Mucosa of rectum (tissue), 2 donors: ENCODE results near the gene MAPKAPK3.
"Not testable (repeated sequence)": the region's sequence is repeated elsewhere in the genome, so short reads cannot be mapped to it uniquely, and the experiment has no call there.

Experiments used
- H3K27ac ChIP-seq, 2 donors: one replicate each; pipeline ENCODE4 v1.7.0; 2013; ENCODE audit warnings: inconsistent platforms in 2 of 2, low read depth in 2 of 2, low read length in 2 of 2
- H3K27me3 ChIP-seq, 2 donors: one replicate each; pipeline ENCODE4 v1.7.0; 2013; ENCODE audit warnings: low read length in 2 of 2; ENCODE audit not compliant: control insufficient read depth in 2 of 2, insufficient read depth in 2 of 2
- H3K36me3 ChIP-seq, 2 donors: one replicate each; pipeline ENCODE4 v1.7.0; 2013; ENCODE audit warnings: low read length in 2 of 2; ENCODE audit not compliant: control insufficient read depth in 2 of 2, insufficient read depth in 2 of 2
- H3K4me1 ChIP-seq, 2 donors: one replicate each; pipeline ENCODE4 v1.7.0; 2013; ENCODE audit warnings: low read length in 2 of 2, mild to moderate bottlenecking in 1 of 2; ENCODE audit not compliant: control insufficient read depth in 2 of 2, insufficient read depth in 2 of 2
- H3K4me3 ChIP-seq, 2 donors: one replicate each; pipeline ENCODE4 v1.7.0; 2013; ENCODE audit warnings: low read length in 2 of 2
- H3K9ac ChIP-seq, 2 donors: one replicate each; pipeline ENCODE4 v1.7.0; 2013; ENCODE audit warnings: low read length in 2 of 2, low read depth in 1 of 2, mild to moderate bottlenecking in 1 of 2
- H3K9me3 ChIP-seq, 2 donors: one replicate each; pipeline ENCODE4 v1.7.0; 2013; ENCODE audit warnings: low read length in 2 of 2; ENCODE audit not compliant: control insufficient read depth in 2 of 2
- donor health status: healthy.
- donor health status: Normal muscosa, but diverticular disease.

Gene MAPKAPK3

GRCh38 chr3:50675179-50676030, 58.5 kb downstream of the MAPKAPK3 start:
- Histone ChIP-seq H3K36me3 (no peaks in the 10 kb centered on the region), H3K4me1 (peaks cover 0 to 3% of the 10 kb centered on the region in 2 donors), H3K4me3 (peak overlapping the region in 1 of 2 donors; percentile 40), H3K27me3 (peaks cover 31 to 40% of the 10 kb centered on the region in 2 donors), H3K9me3 (no peaks in the 10 kb centered on the region), H3K27ac (no peak overlapping the region), H3K9ac (no peak overlapping the region)

GRCh38 chr3:50676031-50676705, 59.2 kb downstream of the MAPKAPK3 start:
- H3K36me3 ChIP-seq = no peaks in the 10 kb centered on the region
- H3K9ac ChIP-seq = no peak overlapping the region
- H3K9me3 ChIP-seq = no peaks in the 10 kb centered on the region
- no peak overlapping the region for H3K4me3 ChIP-seq
- no peak overlapping the region for H3K27ac ChIP-seq
- H3K4me1 ChIP-seq = peaks cover 0 to 3% of the 10 kb centered on the region in 2 donors
- peaks cover 35 to 40% of the 10 kb centered on the region in 2 donors for H3K27me3 ChIP-seq

- H3K36me3 ChIP-seq = no peaks in the 10 kb centered on the region
- no peak overlapping the region for H3K27ac ChIP-seq
Measured at GRCh38 chr3:50687127-50687751, 70.3 kb downstream of the MAPKAPK3 start.

GRCh38 chr3:50687916-50688315, 71.0 kb downstream of the MAPKAPK3 start:
- H3K4me3 ChIP-seq = no peak overlapping the region
- no peaks in the 10 kb centered on the region for H3K27me3 ChIP-seq
- no peaks in the 10 kb centered on the region for H3K36me3 ChIP-seq
- H3K27ac ChIP-seq = no peak overlapping the region
- H3K4me1 ChIP-seq = no peaks in the 10 kb centered on the region
- no peak overlapping the region for H3K9ac ChIP-seq
- H3K9me3 ChIP-seq = no peaks in the 10 kb centered on the region

More at GRCh38 chr3:50687127-50687751, 70.3 kb downstream of the MAPKAPK3 start:
- no peak overlapping the region for H3K4me3 ChIP-seq
- H3K4me1 ChIP-seq = no peaks in the 10 kb centered on the region
- no peak overlapping the region for H3K9ac ChIP-seq
- H3K9me3 ChIP-seq = no peaks in the 10 kb centered on the region
- peaks cover 0 to 1% of the 10 kb centered on the region in 2 donors for H3K27me3 ChIP-seq

- not testable (repeated sequence) for H3K4me3 ChIP-seq, H3K4me1 ChIP-seq, H3K36me3 ChIP-seq, H3K27me3 ChIP-seq, H3K9ac ChIP-seq, H3K27ac ChIP-seq, H3K9me3 ChIP-seq
Measured at GRCh38 chr3:50688602-50689001, 71.7 kb downstream of the MAPKAPK3 start.

DNA sequence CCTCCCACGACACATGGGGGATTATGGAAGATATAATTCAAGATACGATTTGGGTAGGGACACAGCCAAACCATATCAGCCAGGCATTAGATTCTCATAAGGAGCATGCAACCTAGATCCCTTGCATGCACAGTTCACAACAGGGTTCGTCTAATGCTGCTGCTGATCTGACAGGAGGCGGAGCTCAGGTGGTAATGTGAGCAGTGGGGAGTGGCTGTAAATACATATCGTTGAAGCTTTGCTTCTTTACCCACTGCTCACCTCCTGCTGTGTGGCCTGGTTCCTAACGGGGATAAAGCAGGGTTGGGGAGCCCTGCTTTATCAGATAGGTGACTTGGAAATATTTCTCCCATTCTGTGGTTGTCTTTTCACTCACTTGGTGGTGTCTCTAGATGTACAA, 72.6 kb downstream of the MAPKAPK3 start:
- no peaks in the 10 kb centered on the region for H3K9me3 ChIP-seq
- H3K4me3 ChIP-seq = no peak overlapping the region
- H3K9ac ChIP-seq = no peak overlapping the region
- no peak overlapping the region for H3K27ac ChIP-seq
- H3K27me3 ChIP-seq = no peaks in the 10 kb centered on the region
- no peaks in the 10 kb centered on the region for H3K4me1 ChIP-seq
- no peaks in the 10 kb centered on the region for H3K36me3 ChIP-seq

GRCh38 chr3:50695031-50695430, 78.1 kb downstream of the MAPKAPK3 start:
- H3K27ac ChIP-seq = no peak overlapping the region
- H3K36me3 ChIP-seq = no peaks in the 10 kb centered on the region
- H3K27me3 ChIP-seq = no peaks in the 10 kb centered on the region
- H3K9ac ChIP-seq = no peak overlapping the region
- no peaks in the 10 kb centered on the region for H3K9me3 ChIP-seq
- no peaks in the 10 kb centered on the region for H3K4me1 ChIP-seq
- no peak overlapping the region for H3K4me3 ChIP-seq

DNA sequence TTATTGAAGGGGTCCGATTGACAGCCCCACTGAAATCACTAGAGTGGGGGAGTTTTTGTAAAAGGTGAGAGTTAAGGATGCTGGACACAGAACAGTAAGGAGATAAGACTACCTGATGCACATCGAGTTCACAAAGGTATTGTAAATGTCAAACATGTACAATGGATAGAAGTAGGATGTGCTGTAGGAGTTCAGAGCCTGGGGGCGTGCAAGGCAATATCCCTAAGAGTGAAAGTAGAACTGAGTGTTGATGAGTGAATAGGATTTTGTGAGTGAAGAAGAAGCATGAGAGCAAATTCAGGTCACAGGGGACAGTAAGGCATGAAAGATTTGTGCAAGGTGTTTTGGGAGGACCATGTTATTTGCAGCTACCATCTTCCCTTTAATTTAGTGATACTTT, 79.3 kb downstream of the MAPKAPK3 start:
- no peaks in the 10 kb centered on the region for H3K4me1 ChIP-seq
- no peaks in the 10 kb centered on the region for H3K9me3 ChIP-seq
- no peak overlapping the region for H3K27ac ChIP-seq
- H3K27me3 ChIP-seq = no peaks in the 10 kb centered on the region
- no peak overlapping the region for H3K9ac ChIP-seq
- no peak overlapping the region for H3K4me3 ChIP-seq
- H3K36me3 ChIP-seq = no peaks in the 10 kb centered on the region

- Histone ChIP-seq H3K36me3 (no peaks in the 10 kb centered on the region), H3K9ac (no peak overlapping the region), H3K9me3 (no peaks in the 10 kb centered on the region), H3K27me3 (no peaks in the 10 kb centered on the region), H3K4me1 (no peaks in the 10 kb centered on the region), H3K27ac (no peak overlapping the region), H3K4me3 (no peak overlapping the region)
Measured at GRCh38 chr3:50698269-50698668, 81.3 kb downstream of the MAPKAPK3 start.
